NCI-H510A (cell line): Measurements from ENCODE around the gene CCDC120.
A peak's percentile ranks its signal among the peaks of the same experiment; 100 is the strongest.

Source experiments
- DNase-seq: peaks from one replicate; lab custom pipeline; 2025; lab: John Stamatoyannopoulos, UW

CCDC120 gene

DNA sequence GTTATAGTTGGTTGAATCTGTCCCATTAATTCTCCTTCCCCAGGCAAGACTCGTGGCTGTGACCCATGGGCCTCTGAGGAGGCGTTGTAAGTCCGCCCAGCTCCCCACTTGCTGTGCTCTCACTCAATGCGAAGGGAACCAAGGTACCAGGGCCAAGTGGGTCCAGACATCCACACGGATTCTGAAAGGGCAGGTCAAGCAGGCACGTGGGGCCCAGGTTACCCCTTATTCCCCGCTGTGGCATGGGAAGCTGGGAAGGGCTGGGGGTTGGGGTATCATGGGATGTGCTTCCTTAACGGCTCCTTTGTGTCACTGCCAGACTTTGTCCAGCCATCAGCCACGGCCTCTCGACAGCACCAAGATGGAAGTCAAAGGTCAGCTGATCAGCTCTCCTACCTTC is 3.1 kb downstream of the CCDC120 start:
- no peak for DNase-seq

DNA sequence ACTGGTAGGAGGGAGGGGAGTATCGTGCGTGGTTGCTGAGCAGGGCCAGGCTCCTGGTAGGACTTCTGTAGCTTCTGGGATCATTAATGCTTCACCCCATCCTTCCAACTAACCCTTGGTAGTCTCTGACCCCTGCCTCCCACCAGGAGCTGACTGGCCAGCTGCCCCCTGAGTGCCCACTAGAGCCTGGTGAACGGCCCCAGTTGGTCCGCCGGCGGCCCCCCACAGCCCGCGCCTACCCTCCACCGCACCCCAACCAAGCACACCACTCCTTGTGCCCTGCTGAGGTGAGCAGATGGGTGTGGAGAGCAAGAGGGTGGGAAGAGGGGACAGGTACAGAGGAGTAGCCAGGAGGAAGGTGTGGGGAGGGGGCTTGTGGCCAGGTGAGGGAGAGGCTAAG is 4.9 kb downstream of the CCDC120 start:
- no peak for DNase-seq

- no peak for DNase-seq
Measured at GRCh38 chrX:49064303-49064702, 5.5 kb downstream of the CCDC120 start.

DNA sequence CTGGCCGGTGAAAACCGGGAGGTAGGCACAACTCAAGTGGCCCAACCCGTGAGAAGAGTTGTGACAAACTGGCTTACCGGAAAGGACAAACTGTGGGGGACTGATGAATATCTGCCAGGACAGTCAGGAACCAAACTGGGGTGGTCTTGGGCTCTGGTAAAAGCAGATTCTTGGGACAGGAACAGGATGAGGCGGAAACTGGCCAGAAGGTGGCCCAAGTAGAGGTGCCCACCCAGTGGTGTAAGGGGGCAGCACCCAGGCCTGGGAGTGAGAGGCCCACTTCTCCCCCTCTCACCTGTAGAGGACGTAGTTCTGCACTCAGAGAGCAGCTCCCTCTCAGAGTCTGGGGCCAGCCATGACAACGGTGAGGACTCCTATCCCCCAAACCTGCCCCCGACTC is 5.9 kb downstream of the CCDC120 start:
- DNase-seq = no peak

- DNase-seq = no peak
Measured at GRCh38 chrX:49066278-49066677, 7.5 kb downstream of the CCDC120 start.

DNA sequence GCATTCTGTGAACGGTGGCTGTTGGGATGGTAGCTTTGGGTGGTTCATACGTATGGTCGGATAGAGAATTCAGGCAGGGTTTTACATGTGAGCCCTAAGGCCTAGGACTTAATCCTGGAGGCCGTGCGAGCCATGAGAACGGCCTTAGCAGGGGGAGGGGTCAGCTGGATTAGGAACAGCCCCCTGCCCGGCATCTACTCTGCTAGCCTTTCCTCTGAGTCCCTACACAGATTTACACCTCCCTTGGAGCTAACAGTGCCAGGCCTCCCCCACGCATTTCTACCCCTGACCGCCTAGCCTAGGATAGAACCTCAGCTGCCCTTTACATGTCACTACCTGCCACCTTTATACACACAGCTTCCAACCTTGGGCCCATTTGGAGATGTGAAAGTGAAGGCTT is 7.9 kb downstream of the CCDC120 start:
- no peak for DNase-seq

- no peak for DNase-seq
Measured at GRCh38 chrX:49067285-49068120, 8.7 kb downstream of the CCDC120 start.

- DNase-seq = no peak
Measured at GRCh38 chrX:49069038-49069437, 10.2 kb downstream of the CCDC120 start.

DNA sequence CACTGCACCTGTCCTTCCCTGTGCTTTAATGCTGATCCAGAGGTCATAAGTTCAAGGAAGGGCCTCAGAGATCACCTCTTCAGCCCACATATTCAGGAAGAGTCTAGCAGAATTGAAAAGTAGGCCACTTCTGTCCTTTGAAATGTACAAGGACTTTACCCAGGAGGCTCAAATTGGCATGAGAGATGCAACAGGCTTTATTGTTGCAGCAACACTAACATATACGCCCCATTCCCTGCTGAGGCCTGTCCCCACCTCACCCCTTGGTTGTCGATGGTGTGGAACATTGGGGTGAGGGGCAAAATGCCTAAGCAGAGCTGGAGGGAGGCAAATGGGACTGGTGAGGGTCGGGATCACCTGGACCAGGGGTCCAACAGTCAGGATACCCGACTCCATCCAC is 12.2 kb downstream of the CCDC120 start:
- no peak for DNase-seq

DNA sequence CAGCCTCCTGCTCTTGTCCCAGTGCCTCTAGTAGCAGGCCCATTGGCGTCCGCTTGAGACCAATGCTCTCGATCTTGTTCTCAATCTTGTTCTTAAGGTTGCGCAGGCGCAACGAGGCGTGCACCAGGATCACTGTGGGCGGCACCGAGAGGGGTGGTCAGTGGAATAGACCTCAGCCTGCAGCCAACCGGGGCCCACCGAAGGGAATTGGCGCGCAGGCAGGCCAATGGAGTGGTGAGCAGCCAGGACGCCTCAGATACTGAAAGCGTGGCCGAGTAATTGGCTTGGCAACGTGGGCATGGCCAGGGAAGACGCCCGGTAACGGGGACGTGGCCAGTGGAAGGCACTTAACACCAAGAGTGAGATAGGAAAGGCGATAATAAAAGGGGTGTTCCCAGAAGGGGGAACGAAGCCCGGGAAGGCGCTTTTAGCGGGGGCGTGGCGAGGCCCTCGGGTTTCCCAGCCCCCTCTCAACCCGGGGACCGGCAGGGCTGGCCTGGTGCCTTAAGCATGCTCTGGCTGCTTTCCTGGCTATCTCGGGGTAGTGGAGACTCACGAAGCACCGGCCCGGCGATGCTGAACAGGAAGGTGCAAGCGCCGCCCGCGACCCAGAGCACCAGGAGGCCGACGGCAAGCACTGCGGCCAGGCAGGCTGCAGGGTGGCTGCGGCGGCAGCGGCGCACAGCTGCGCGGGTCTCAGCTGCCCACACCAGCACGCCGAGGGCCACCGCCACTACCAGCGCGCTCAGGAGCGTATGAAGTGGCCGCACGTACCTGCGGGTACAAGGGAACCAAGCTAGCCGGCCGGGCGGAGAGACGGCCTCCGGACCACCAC is 13.3 kb downstream of the CCDC120 start:
- DNase-seq = no peak

GRCh38 chrX:49072712-49073095 is 13.9 kb downstream of the CCDC120 start:
- DNase-seq = no peak

- DNase-seq = peak; percentile 79
Measured at GRCh38 chrX:49073601-49074575, 15.1 kb downstream of the CCDC120 start, which contains the start of gene PRAF2. TSS of gene PRAF2 (minus strand) at chrX:49074002. CDS start at chrX:49073987, 15 bp downstream.

DNA sequence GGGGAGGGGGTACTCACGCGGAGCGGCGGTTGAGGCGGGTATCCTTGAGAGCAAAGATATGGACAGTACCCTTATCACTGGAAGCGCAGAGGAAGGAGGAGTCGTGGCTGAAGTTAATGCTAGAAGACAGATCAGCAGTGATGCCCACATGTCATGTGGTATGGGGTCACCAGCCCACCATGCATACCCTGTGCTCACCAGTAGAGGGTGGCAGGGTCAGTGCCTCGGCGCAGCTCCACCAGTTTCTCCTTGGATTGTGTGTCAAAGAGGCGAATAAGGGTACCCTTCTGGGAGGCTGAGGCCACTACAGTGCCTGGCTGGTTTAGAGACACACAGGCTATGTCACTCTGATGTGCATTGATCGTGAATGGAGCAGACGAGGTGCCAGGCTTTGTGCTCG is 16.5 kb downstream of the CCDC120 start:
- no peak for DNase-seq

DNA sequence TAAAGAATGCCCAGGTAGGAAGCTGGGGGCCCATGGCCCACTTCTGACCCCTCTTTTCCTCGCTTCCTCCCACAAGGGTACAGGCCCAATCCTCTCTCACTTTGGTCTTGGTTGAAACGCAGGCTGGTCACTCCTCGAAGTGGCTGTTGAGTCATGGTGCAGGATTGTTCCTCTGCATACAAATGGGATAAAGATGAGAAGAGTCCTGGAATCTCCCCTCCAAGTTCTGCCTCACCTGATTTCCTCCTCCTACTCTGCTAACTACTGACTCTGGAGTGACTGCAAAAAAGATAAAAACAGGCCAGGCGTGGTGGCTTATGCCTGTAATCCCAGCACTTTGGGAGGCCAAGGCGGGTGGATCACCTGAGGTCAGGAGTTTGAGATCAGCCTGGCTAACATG is 19.1 kb downstream of the CCDC120 start:
- no peak for DNase-seq

DNA sequence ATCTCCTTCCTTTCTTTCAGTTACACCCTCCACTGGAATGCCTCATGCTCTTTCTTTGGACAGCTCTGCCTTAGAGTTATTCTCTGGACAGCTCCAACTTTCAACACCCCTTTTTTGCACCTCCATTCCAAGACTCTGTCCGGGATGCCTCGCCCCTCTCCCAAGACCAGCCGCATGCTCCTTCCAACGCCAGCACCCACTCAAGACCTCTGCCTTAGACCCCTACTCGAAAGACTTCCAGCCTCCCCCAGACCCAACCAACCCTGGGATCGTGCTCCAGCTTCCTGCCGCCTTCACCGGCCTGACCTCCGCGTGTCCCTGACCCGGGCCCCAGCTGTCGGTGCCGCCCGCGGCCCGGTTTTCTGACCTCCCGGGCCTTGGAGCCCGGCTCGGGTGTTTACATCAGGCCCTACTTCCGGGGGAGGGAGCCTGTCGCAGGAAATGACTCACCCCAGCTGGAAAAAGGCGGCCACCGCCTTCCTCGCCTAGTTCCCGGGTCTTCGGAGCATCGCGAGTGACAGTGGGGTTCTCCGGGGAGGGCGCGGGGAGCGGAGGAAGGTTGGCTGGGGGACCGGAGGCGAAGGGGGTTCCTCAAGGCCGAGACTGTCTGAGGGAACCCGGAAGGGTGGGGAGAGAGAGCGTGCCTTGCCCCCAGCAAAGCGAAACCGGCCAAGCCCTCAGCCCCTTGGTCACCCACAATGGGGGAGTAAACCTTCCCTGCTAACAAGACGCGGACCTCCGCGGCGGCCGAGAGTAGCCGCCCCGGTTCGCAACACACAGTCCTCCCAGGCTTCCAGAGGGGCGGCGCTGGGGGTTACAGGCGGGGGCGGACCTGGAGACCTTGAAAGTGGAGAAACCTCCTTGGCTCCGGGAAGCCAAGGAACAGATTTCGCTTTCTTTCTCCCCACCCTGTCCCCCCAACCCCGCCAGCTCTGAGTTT is 21.0 kb downstream of the CCDC120 start, which contains the start of gene WDR45:
WDR45 (minus strand) TSS at position 399 of the 940 bp plus-strand sequence. CDS start 1,792 bp downstream, outside the sequence.
- DNase-seq = peak; percentile 15

GRCh38 chrX:49082271-49082871 is 23.6 kb downstream of the CCDC120 start:
- no peak for DNase-seq

DNA sequence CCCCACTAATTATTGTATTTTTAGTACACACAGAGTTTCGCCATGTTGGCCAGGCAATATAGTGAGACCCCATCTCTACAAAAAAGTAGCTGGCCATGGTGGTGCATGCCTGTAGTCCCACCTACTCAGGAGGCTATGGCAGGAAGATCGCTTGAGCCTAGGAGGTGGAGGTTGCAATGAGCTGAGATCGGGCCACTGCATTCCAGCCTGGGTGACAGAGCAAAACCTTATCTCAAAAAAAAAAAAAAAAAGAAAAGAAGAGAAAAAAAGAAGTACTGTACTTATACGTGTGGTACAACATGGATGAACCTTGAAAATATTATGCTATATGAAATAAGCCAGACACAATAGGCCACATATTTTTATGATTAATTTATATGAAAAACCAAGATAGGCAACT is 30.8 kb downstream of the CCDC120 start:
- DNase-seq = no peak

DNA sequence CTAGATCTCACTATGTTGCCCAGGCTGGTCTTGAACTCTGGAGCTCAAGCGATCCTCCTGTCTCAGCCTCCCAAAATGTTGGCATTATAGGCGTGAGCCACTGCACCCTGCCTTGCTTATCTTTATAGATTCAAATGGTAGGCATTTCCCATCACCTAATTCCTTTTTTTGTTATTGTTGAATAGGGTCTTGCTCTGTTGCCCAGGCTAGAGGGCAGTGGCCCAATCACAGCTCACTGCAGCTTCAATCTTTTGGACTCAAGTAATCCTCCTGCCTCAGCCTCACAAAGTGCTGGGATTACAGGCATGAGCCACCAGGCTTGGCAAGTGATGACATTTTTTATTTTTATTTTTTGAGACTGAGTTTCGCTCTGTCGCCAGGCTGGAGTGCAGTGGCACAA is 37.6 kb downstream of the CCDC120 start:
- no peak for DNase-seq

- DNase-seq = peak; percentile 86
Measured at GRCh38 chrX:49100704-49101628, 42.2 kb downstream of the CCDC120 start.
